SIG-M5 treated with dmso at 0.1 percent for 504 hours (cell line): ENCODE results near the gene RBM18.

ENCODE experiments used
- DNase-seq: peaks from one replicate; lab custom pipeline; 2025; ENCODE audit not compliant: unreplicated experiment; lab: John Stamatoyannopoulos, UW

RBM18 gene

DNA sequence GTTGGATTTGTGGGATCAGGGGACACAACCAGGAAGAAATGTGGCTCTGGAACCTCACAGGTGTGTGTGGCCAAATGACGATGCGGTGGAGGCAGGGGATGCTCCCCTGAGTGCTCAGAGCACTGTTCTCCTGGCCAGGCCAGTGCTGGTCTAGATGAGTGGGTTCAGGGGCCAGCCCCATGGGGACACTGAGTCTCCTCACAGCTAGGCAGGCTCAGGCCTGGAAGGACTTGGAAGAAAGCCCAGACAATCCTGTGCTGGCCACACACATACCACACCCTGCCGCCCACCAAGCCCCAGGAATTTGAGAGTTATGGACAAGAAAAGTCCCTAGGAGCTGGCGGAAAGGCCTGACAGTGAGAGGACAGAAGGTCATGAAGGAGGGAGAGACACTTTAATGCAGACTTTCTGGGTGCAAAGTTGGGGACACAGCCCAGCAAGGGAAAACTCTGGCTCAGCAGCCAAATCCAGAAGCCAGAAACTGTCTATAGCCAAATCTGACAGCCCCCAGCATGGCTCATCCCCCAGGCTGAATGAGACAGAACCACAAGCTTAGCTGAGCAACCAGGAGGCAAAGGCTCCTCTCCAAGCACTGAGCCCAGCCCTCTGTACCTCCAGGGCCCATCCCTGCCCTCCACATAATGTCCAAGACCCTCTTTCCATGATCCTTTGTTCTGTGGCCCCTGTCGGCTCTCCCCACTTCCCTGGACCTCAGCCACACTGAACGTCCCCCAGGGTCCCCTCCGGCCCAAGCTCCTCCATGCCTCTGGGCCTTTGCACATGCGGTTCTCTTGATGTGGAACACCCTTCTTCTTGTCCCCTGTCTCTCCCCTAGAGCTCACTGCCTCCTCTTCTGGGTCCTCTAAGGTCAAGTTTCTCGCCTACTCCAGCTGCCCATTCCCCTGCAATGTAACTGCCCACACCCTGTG lies 58.3 kb downstream of the RBM18 start:
- DNase-seq, result no peak

DNA sequence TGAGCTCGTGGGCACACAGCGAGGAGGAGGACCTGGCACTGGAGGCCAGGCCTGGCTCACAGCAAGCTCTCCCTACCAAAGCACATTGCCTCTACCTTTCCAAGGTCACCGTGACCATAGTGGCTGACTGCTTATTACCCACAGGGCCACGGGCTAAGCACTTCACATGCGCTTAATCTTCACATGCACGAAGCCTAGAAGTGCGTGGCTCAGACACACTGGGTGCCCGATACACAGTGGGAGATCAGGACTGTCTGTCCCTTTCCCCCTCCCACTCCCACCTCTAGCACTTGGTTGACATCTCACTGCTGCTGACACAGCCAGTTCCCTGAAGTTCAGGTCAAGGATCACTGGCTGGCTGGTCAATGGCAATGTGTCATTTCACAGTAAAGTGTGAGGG lies 59.5 kb downstream of the RBM18 start:
- no peak for DNase-seq

GRCh38 chr9:122204491-122204890 lies 60.1 kb downstream of the RBM18 start:
- DNase-seq, result no peak

GRCh38 chr9:122204055-122204454 lies 60.6 kb downstream of the RBM18 start:
- DNase-seq, result no peak

- DNase-seq, result no peak
Measured at GRCh38 chr9:122202111-122202510, 62.5 kb downstream of the RBM18 start.

DNA sequence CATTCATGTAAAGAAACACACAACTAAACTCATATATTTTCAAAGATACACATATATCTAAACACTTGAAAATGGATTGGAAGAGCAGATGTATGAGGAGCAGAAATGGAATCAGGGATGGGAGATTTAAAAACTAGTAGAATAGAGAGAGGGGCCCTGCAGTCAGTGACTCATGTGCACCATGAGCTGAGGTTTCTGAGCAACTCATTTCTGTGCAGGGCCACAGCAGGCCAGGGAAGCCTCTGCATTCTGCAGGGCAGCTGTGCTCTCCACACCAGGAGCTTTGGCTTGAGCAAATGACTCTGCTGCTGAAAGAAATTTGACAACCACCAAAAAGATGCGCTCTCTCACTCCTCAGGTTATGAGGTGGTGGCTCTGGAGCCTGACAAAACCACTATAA lies 63.0 kb downstream of the RBM18 start:
- no peak for DNase-seq

DNA sequence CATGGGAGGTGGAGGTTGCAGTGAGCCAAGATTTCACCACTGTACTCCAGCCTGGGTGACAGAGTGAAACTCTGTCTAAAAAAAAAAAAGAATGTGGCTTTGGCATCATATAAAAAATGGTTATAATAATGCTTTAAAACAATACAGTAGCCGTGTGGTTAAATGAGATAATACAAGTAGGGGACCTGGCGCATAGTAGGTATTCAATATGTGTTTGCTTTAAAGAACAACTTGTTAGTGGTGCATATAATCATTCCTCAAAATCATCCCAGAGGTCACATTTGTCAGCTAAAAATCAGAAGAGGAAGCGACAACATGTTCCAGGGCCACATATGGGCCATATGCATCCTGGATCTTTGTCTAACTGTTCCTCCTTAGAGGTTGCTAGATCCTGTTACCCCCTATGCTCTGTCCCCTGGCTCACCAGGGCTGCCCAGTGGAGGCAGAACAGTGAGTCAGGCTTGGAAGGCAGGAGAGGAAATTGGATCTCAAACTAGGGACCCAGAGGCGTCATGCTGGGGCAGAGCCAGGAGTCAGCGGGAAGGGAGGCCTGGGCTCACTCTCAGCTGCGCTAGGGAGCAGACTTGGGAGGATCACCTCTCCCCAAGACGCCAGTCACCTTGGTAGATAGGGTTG lies 63.6 kb downstream of the RBM18 start:
- DNase-seq, result no peak

DNA sequence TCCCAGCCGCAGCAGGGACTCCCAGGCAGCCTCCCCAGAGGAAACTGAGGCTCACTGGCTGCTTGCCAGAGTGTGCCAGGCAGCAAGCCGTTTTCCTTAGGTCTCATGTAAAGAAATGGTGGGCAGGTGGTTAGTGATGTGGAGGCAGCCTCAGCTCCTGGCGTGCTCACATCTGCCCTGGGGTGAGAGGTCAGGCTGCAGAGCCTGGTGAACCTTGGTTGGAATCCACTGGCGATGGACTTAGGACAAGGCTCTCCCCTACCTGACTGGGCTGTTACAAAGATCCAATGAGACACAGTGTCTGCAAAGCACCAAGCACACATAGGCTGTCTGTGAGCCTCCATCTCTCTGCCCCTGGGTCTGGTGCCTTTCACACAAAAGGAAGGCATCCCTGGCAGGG lies 66.8 kb downstream of the RBM18 start:
- no peak for DNase-seq

- no peak for DNase-seq
Measured at GRCh38 chr9:122197426-122197825, 67.2 kb downstream of the RBM18 start.

- DNase-seq, result no peak
Measured at GRCh38 chr9:122195875-122196274, 68.8 kb downstream of the RBM18 start.

GRCh38 chr9:122193651-122194050 lies 71.0 kb downstream of the RBM18 start:
- DNase-seq, result no peak

GRCh38 chr9:122192914-122193525 lies 71.6 kb downstream of the RBM18 start:
- DNase-seq, result no peak

GRCh38 chr9:122192261-122192875 lies 72.3 kb downstream of the RBM18 start:
- DNase-seq, result no peak

DNA sequence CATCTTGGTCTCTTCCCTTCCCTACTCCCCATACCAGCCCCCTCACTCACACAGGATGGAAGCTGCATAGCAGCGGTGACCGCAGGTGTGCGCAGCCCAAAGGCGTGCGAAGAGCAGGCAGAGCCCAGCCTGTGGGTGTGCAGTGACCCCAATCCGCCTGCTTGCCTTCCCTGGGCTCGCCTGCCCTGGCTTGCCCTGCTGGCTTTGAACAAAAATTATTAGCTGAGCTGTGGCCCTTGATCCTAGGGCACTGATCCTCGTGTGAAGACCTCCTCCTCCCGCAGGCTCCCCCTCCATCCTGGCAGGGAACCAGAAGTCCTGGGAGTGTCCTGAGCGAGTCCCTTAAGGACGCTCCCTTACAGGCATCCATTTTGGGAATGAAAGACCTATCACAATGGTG lies 73.1 kb downstream of the RBM18 start:
- DNase-seq, result no peak

- no peak for DNase-seq
Measured at GRCh38 chr9:122190597-122191381, 73.9 kb downstream of the RBM18 start.

- no peak for DNase-seq
Measured at GRCh38 chr9:122188369-122188768, 76.3 kb downstream of the RBM18 start.
